ENCODE measurements around the gene TMEM225. TPM values are rescaled to one million over a fixed set of nuclear protein-coding genes. Genes with fewer than 3 reads are reported as not detected.

TMEM225 gene
- total RNA-seq, 6 donors from 2014 or later: not detected

DNA sequence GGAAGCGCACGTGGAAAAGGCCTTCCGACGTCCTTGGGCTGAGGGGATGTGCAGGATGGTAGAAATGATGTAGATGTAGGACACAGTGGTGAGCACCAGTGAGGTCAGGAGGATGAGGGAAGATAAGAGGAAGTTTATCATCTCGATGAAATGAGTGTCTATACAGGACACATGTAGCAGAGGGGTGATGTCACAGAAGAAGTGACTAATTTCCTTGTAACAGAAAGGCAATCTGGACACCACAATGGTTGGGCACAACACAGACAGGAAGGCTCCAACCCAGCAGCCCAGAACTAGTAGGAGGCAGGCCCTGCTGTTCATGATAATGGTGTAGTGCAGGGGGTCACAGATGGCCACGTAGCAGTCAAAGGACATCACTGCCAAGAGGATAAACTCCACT lies 44.3 kb downstream of the TMEM225 start:
- Histone ChIP-seq H3K9me3 (no peaks in the 10 kb centered on the region), H3K4me1 (no peaks in the 10 kb centered on the region), H3K27ac (no peak overlapping the region), H3K4me3 (no peak overlapping the region), H3K27me3 (no peaks in the 10 kb centered on the region), H3K36me3 (no peaks in the 10 kb centered on the region)
- no peak for DNase-seq
- WGBS, 2 donors: 69 to 70% methylated on average over 6 of the region's 6 CpGs
- no peak for ATAC-seq (ENCODE audit: low FRiP score in 2 of 2)
- TF ChIP-seq POLR2AphosphoS5 (IDR thresholded peaks at IDR 0.05) (no peak), POLR2A (IDR thresholded peaks at IDR 0.05) (no peak), EP300 (IDR thresholded peaks at IDR 0.05) (no peak)
- TF ChIP-seq, protein P1, sequence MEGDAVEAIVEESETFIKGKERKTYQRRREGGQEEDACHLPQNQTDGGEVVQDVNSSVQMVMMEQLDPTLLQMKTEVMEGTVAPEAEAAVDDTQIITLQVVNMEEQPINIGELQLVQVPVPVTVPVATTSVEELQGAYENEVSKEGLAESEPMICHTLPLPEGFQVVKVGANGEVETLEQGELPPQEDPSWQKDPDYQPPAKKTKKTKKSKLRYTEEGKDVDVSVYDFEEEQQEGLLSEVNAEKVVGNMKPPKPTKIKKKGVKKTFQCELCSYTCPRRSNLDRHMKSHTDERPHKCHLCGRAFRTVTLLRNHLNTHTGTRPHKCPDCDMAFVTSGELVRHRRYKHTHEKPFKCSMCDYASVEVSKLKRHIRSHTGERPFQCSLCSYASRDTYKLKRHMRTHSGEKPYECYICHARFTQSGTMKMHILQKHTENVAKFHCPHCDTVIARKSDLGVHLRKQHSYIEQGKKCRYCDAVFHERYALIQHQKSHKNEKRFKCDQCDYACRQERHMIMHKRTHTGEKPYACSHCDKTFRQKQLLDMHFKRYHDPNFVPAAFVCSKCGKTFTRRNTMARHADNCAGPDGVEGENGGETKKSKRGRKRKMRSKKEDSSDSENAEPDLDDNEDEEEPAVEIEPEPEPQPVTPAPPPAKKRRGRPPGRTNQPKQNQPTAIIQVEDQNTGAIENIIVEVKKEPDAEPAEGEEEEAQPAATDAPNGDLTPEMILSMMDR (IDR thresholded peaks at IDR 0.05): no peak

DNA sequence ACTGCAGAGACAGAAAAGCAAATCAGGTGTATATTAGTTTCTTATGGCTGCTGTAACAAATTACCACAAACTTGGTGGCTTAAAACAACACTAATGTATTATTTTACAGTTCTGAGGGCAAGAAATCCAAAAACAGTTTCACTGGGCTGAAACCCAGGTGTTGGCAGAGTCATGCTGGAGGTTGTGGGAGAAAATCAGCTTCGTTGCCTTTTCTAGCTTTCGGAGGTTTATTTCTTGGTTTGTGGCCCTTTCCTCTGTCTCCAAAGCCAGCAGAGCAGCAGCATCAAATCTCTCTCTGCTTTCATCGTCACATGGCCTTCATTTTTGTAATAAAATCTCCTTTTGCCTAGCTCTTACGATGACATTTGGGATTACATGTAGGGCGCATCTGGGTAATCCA lies 46.3 kb downstream of the TMEM225 start:
- H3K36me3 ChIP-seq: no peaks in the 10 kb centered on the region
- no peaks in the 10 kb centered on the region for H3K4me1 ChIP-seq
- WGBS, 2 donors: 86% methylated on average over 5 of the region's 5 CpGs
- H3K27me3 ChIP-seq: no peaks in the 10 kb centered on the region
- no peak for DNase-seq
- ATAC-seq (ENCODE audit: low FRiP score in 2 of 2): no peak
- H3K9me3 ChIP-seq: no peaks in the 10 kb centered on the region
- no peak overlapping the region for H3K4me3 ChIP-seq
- TF ChIP-seq EP300 (IDR thresholded peaks at IDR 0.05) (no peak), POLR2A (IDR thresholded peaks at IDR 0.05) (no peak), POLR2AphosphoS5 (IDR thresholded peaks at IDR 0.05) (no peak)
- TF ChIP-seq, protein P1 (IDR thresholded peaks at IDR 0.05): no peak
- H3K27ac ChIP-seq: no peak overlapping the region

- WGBS, 2 donors: 42 to 62% methylated on average over 1 of the region's 1 CpG
Measured at GRCh38 chr11:123838659-123839058, 46.8 kb downstream of the TMEM225 start.

DNA sequence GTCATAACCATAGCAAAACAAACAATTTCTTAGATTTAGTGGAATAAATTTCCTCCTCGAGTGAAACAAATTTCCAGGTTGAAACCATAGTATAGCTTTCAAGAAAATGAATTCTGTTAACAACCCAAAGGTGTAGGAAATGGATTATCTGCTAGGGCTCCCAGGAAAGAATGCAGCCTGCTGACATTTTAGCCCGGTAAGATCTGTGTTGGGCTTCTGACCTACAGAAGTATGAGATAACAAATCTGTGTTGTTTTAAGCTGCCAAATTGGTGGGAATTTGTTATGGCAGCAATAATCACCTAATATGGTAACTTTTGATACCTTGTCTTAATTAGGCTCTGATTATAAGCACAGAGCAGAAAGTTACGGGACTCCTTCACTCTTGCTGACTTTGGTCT lies 47.3 kb downstream of the TMEM225 start:
- ATAC-seq (ENCODE audit: low FRiP score in 2 of 2) (no peak), DNase-seq (no peak)
- Histone ChIP-seq H3K27ac (no peak overlapping the region), H3K27me3 (no peaks in the 10 kb centered on the region), H3K4me1 (no peaks in the 10 kb centered on the region), H3K9me3 (no peaks in the 10 kb centered on the region), H3K4me3 (no peak overlapping the region), H3K36me3 (no peaks in the 10 kb centered on the region)
- 40 to 42% methylated on average over 3 of the region's 3 CpGs for WGBS, 2 donors
- no peak for TF ChIP-seq POLR2A (IDR thresholded peaks at IDR 0.05)
- TF ChIP-seq, protein P1 (IDR thresholded peaks at IDR 0.05): no peak
- TF ChIP-seq POLR2AphosphoS5 (IDR thresholded peaks at IDR 0.05): no peak
- TF ChIP-seq EP300 (IDR thresholded peaks at IDR 0.05): no peak

More at GRCh38 chr11:123838659-123839058, 46.8 kb downstream of the TMEM225 start:
- DNase-seq: no peak
- Histone ChIP-seq H3K27ac (no peak overlapping the region), H3K9me3 (no peaks in the 10 kb centered on the region), H3K27me3 (no peaks in the 10 kb centered on the region), H3K4me3 (no peak overlapping the region), H3K36me3 (no peaks in the 10 kb centered on the region), H3K4me1 (no peaks in the 10 kb centered on the region)
- no peak for TF ChIP-seq POLR2AphosphoS5 (IDR thresholded peaks at IDR 0.05)
- no peak for TF ChIP-seq EP300 (IDR thresholded peaks at IDR 0.05)
- TF ChIP-seq POLR2A (IDR thresholded peaks at IDR 0.05): no peak
- TF ChIP-seq, protein P1 (IDR thresholded peaks at IDR 0.05): no peak
- no peak for ATAC-seq (ENCODE audit: low FRiP score in 2 of 2)

DNA sequence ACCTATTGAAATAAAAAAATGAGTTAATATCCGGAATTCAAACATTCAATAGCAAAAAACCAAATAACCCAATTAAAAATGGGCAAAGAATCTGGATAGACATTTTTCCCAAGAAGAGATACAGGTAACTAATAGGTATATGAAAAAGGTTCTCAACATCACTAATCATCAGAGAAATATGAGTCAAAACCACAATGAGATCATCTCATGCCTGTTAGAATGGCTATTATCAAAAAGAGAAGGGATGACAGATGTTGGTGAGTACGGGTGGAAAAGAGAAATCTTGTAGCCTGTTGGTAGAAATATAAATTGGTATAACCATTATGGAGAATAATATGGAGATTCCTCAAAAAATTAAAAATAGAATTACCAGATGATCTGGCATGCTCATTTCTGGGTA lies 52.4 kb downstream of the TMEM225 start:
- no peaks in the 10 kb centered on the region for H3K4me1 ChIP-seq
- no peaks in the 10 kb centered on the region for H3K36me3 ChIP-seq
- DNase-seq (no peak), ATAC-seq (ENCODE audit: low FRiP score in 2 of 2) (no peak)
- H3K9me3 ChIP-seq: no peaks in the 10 kb centered on the region
- H3K27me3 ChIP-seq: no peaks in the 10 kb centered on the region
- H3K4me3 ChIP-seq: no peak overlapping the region
- TF ChIP-seq, protein P1 (IDR thresholded peaks at IDR 0.05): no peak
- no peak for TF ChIP-seq POLR2A (IDR thresholded peaks at IDR 0.05)
- no peak for TF ChIP-seq EP300 (IDR thresholded peaks at IDR 0.05)
- TF ChIP-seq POLR2AphosphoS5 (IDR thresholded peaks at IDR 0.05): no peak
- no peak overlapping the region for H3K27ac ChIP-seq
- WGBS, 2 donors: 84 to 85% methylated on average over 2 of the region's 2 CpGs

All from upper lobe of left lung (tissue), 6 donors.